ENCODE results near the gene UBR3. TPM values are rescaled to one million over a fixed set of nuclear protein-coding genes. Genes with fewer than 3 reads are reported as not detected.

The UBR3 gene
- total and polyA plus RNA-seq, 2 of the 4 experiments (the other 2 are of a cell fraction) = 10.0 to 33.9 TPM

GRCh38 chr2:169982929-169983328, 155.7 kb downstream of the UBR3 start:
- Histone ChIP-seq H3K9ac (ENCODE audit: low read depth, low read length) (no peak overlapping the region), H3K23ac (ENCODE audit: low read depth, low read length) (0 out of 2 replicates have a peak overlapping the region, but pooled peaks have one; percentile 59), H4K91ac (ENCODE audit: insufficient read depth, low read depth, low read length) (no peak overlapping the region), H2BK120ac (ENCODE audit: low read depth, low read length) (no peak overlapping the region), H4K20me1 (ENCODE audit: insufficient read depth, low read length) (no peaks in the 10 kb centered on the region), H3K27ac (ENCODE audit: insufficient read depth, low read length) (no peak overlapping the region), H3K56ac (ENCODE audit: extremely low read depth, insufficient read depth, low read length) (no peak overlapping the region), H3K9me3 (ENCODE audit: control insufficient read depth, insufficient read depth, low read length) (no peaks in the 10 kb centered on the region), H3K79me1 (ENCODE audit: low read depth in 1 of 2, low read length in 2 of 2) (peaks cover 6 to 8% of the 10 kb centered on the region in 2 experiments; a peak in 3 of 4 replicates), H2BK15ac (ENCODE audit: low read depth, low read length) (no peak overlapping the region), H2AK5ac (ENCODE audit: low read depth, low read length) (no peak overlapping the region), H4K5ac (ENCODE audit: low read depth, low read length) (no peak overlapping the region), H3K4me1 (ENCODE audit: control insufficient read depth, insufficient read depth, low read length) (no peaks in the 10 kb centered on the region), H3K4ac (ENCODE audit: low read depth, low read length) (no peak overlapping the region), H4K8ac (ENCODE audit: low read depth in 2 of 2, low read length in 2 of 2) (no peak overlapping the region), H2AK9ac (replicated peaks; ENCODE audit: low read depth, low read length, poor library complexity) (no peak overlapping the region), H2BK20ac (ENCODE audit: low read depth, low read length) (no peak overlapping the region), H3K4me2 (ENCODE audit: low read depth, low read length) (no peak overlapping the region), H3K14ac (replicated peaks; ENCODE audit: low read depth, low read length) (no peak overlapping the region), H3K9me1 (ENCODE audit: insufficient read depth, low read length) (peaks cover 5% of the 10 kb centered on the region; the same call in 1 of the 2 replicates), H3K4me3 (ENCODE audit: insufficient read depth, low read depth, low read length) (no peak overlapping the region), H3K36me3 (ENCODE audit: control insufficient read depth, insufficient read depth, low read length) (no peaks in the 10 kb centered on the region), H3K27me3 (ENCODE audit: control insufficient read depth, insufficient read depth, low read length) (no peaks in the 10 kb centered on the region), H3K18ac (ENCODE audit: low read depth, low read length) (no peak overlapping the region), H2BK5ac (ENCODE audit: low read depth, low read length, poor library complexity, severe bottlenecking) (no peak overlapping the region), H2AFZ (replicated peaks; ENCODE audit: low read length, poor library complexity) (no peak overlapping the region)
- ATAC-seq (ENCODE audit: low read depth) = no peak
- no peak for DNase-seq
- in situ Hi-C loops (cut with MboI; ENCODE audit: low sequenced_read_pairs) = no loop called here
- no CpG with 5 or more reads among the region's 1 CpG for WGBS, 2 experiments (ENCODE audit: extremely low coverage in 2 of 2, insufficient read length in 1 of 2)
- TF ChIP-seq RAD21 (IDR thresholded peaks at IDR 0.05; ENCODE audit: low read length) (no peak), MAZ (IDR thresholded peaks at IDR 0.05; ENCODE audit: borderline replicate concordance, low read depth, low read length) (no peak), FOS (IDR thresholded peaks at IDR 0.05; ENCODE audit: low read depth, low read length) (no peak), SMC3 (IDR thresholded peaks at IDR 0.05; ENCODE audit: low read depth, low read length) (no peak), NFE2L2 (IDR thresholded peaks at IDR 0.05; ENCODE audit: low read depth, low read length) (no peak), RCOR1 (IDR thresholded peaks at IDR 0.05; ENCODE audit: insufficient replicate concordance, low read length) (no peak), CEBPB (IDR thresholded peaks at IDR 0.05; ENCODE audit: low read depth, low read length) (no peak), MXI1 (IDR thresholded peaks at IDR 0.05; ENCODE audit: borderline replicate concordance, low read depth, low read length) (no peak), POLR2A (IDR thresholded peaks at IDR 0.05; ENCODE audit: low read depth, low read length) (no peak), RFX5 (IDR thresholded peaks at IDR 0.05; ENCODE audit: low read depth, low read length) (no peak)
- intact Hi-C loops (cut with micrococcal nuclease) = no loop called here
- CTCF ChIA-PET = no interaction called here
- POLR2A ChIA-PET (ENCODE audit: unreplicated experiment) = no interaction called here
- dilution Hi-C loops (cut with HindIII; ENCODE audit: low sequenced_read_pairs, unreplicated experiment) = no loop called here
- BruUV-seq (replicated peaks) = no TSS peak
